ENCODE measurements around the gene DGKQ.

GRCh38 chr4:947491-947971 lies 25.8 kb downstream of the DGKQ start:
- no peak for TF ChIP-seq POLR2AphosphoS5 (IDR thresholded peaks at IDR 0.05; ENCODE audit: low read depth)
- TF ChIP-seq CTCF (IDR thresholded peaks at IDR 0.05; ENCODE audit: insufficient read depth, low read length): no peak

All from HL-60 (cell line).